HepG2 (cell line): ENCODE measurements around the gene COLGALT1. TPM values are rescaled to one million over a fixed set of nuclear protein-coding genes. Genes with fewer than 3 reads are reported as not detected.

ENCODE experiments used
- CEBPB ChIP-seq: IDR thresholded peaks from 2 replicates; pipeline ENCODE4 v1.6.1; 2011; ENCODE audit warnings: low read depth, low read length, improper control_type of control experiment, borderline replicate concordance
- CREB1 ChIP-seq, 2 experiments: fragments of 450-650 bp in 1 of 2; IDR thresholded peaks; 2 replicates each; pipeline ENCODE4 v1.6.1; 2016 to 2017; ENCODE audit warnings: control low read depth in 1 of 2, mild to moderate bottlenecking in 1 of 2, missing compliant biosample characterization in 1 of 2, missing genetic modification characterization in 1 of 2
- ERF ChIP-seq: IDR thresholded peaks from 2 replicates; pipeline ENCODE4 v1.6.1; 2018; ENCODE audit warnings: missing biosample characterization, missing genetic modification reagents
- FOXM1 ChIP-seq: sonication (generic); formaldehyde crosslinking; IDR thresholded peaks from 2 replicates; pipeline ENCODE4 v1.5.0; 2020; ENCODE audit warnings: missing genetic modification reagents
- HMG20A ChIP-seq: IDR thresholded peaks from 2 replicates; pipeline ENCODE4 v1.6.1; 2016; ENCODE audit warnings: borderline replicate concordance
- KLF13 ChIP-seq: sonication (generic); formaldehyde crosslinking; IDR thresholded peaks from 2 replicates; pipeline ENCODE4 v1.4.0; 2020; ENCODE audit warnings: mild to moderate bottlenecking, missing genetic modification reagents
- PHF5A ChIP-seq: IDR thresholded peaks from one replicate; pipeline ENCODE4 v1.6.1; 2018; ENCODE audit warnings: low read depth, missing genetic modification reagents; ENCODE audit not compliant: unreplicated experiment
- SALL1 ChIP-seq: sonication (generic); formaldehyde crosslinking; IDR thresholded peaks from 2 replicates; pipeline ENCODE4 v1.8.0; 2022; ENCODE audit warnings: mild to moderate bottlenecking, missing genetic modification reagents
- TARDBP ChIP-seq: sonication (generic); formaldehyde crosslinking; IDR thresholded peaks from 2 replicates; pipeline ENCODE4 v1.8.0; 2022; ENCODE audit warnings: mild to moderate bottlenecking, missing genetic modification reagents
- TOPORS ChIP-seq: sonication (generic); formaldehyde crosslinking; IDR thresholded peaks from 2 replicates; pipeline ENCODE4 v1.8.0; 2023; ENCODE audit warnings: mild to moderate bottlenecking, missing genetic modification reagents
- ZFP37 ChIP-seq: sonication (generic); formaldehyde crosslinking; IDR thresholded peaks from 2 replicates; pipeline ENCODE4 v1.4.0; 2020; ENCODE audit warnings: missing genetic modification reagents, borderline replicate concordance
- ZNF550 ChIP-seq: sonication (generic); formaldehyde crosslinking; IDR thresholded peaks from 2 replicates; pipeline ENCODE4 v1.4.0; 2020; ENCODE audit warnings: mild to moderate bottlenecking, missing genetic modification reagents, borderline replicate concordance
- polyA plus RNA-seq, 8 experiments: library from polyadenylated mRNA; depleted of rRNA in 3 of 8; stranded (reverse) in 7 of 8; unstranded in 1 of 8; fragments of >200 nt; fragmentation: Illumina TruSeq in 4 of 8; extraction: Trizol in 4 of 8; gene quantifications; 2 replicates each; pipeline versions ENCODE4 v1.2.1 to v1.2.3, GENCODE V29; 2011 to 2016; ENCODE audit warnings: low read depth in 4 of 8, missing spikeins in 1 of 8, mixed read lengths in 1 of 8; ENCODE audit not compliant: insufficient read depth in 1 of 8
- total RNA-seq, 5 experiments: library from RNA; depleted of rRNA; stranded (reverse); fragments of >200 nt; fragmentation: Illumina TruSeq; extraction: Trizol; gene quantifications; 2 replicates each; pipeline ENCODE4 v1.2.3, GENCODE V29; 2016; ENCODE audit warnings: low read depth in 1 of 5
- TF ChIP-seq, protein P1 (sequence below): sonication (generic); formaldehyde crosslinking; IDR thresholded peaks from 2 replicates; pipeline ENCODE4 v1.4.0; 2020; ENCODE audit warnings: mild to moderate bottlenecking, missing genetic modification reagents
- TF ChIP-seq, protein P2 (sequence below): sonication (generic); formaldehyde crosslinking; IDR thresholded peaks from 2 replicates; pipeline ENCODE4 v1.9.0; 2021; ENCODE audit warnings: missing genetic modification reagents, mild to moderate bottlenecking, borderline replicate concordance
- TF ChIP-seq, protein P3 (sequence below): sonication (generic); formaldehyde crosslinking; IDR thresholded peaks from 2 replicates; pipeline ENCODE4 v1.4.0; 2020; ENCODE audit warnings: missing genetic modification reagents
- TF ChIP-seq, protein P4 (sequence below): sonication (generic); formaldehyde crosslinking; conservative IDR thresholded peaks from 2 replicates; pipeline ENCODE4 v1.4.0; 2020; ENCODE audit warnings: mild to moderate bottlenecking, missing genetic modification reagents, moderate library complexity
- TF ChIP-seq, protein P5 (sequence below): sonication (generic); formaldehyde crosslinking; IDR thresholded peaks from 2 replicates; pipeline ENCODE4 v1.8.1; 2023; ENCODE audit warnings: mild to moderate bottlenecking, inconsistent platforms, moderate library complexity, missing genetic modification reagents, borderline replicate concordance

Gene COLGALT1
- total and polyA plus RNA-seq, 2 of the 13 experiments (the other 11 are each of a cell fraction or from before 2014, with no cell fraction given) = 58.0 to 211 TPM

DNA sequence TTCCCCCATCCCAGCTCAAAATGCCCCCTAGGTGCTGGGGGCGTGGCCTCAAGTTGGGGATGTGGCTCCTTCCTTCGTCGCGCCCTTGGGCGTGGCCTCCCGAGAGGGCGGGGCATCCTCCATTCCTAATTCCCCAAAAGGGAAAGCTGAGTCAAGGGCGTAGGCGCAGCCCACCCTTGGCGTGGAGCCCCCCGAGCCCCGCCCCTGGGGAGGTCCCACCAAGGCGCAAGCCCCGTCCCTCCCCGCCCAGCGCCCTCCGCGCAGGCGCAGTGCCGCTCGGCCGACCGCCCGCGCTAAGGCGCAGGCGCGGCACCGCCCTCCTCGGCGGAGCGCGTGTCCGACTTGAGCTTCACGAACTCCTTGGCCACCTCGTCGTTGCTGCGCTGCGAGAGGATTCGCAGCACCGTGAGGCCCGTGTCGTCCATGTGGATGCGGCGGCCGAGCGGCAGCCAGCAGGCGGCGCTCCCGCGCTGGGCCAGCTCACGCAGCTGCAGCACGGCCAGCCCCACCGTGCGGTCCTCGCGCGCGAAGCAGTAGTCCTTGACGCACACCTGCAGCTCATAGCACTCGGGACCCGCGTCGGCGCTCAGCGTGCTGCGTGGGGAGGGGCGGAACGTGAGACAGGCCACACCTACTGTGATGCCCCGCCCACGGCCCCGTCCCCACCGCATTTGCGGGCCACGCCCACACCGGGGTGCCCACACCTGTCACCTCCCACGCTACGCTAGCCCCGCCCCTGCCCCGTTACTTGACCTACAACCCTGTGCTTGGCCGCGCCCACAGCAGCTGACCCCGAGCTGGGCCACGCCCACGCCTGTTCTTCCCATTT is 50.5 kb downstream of the COLGALT1 start (continued):
- TF ChIP-seq, protein P1, sequence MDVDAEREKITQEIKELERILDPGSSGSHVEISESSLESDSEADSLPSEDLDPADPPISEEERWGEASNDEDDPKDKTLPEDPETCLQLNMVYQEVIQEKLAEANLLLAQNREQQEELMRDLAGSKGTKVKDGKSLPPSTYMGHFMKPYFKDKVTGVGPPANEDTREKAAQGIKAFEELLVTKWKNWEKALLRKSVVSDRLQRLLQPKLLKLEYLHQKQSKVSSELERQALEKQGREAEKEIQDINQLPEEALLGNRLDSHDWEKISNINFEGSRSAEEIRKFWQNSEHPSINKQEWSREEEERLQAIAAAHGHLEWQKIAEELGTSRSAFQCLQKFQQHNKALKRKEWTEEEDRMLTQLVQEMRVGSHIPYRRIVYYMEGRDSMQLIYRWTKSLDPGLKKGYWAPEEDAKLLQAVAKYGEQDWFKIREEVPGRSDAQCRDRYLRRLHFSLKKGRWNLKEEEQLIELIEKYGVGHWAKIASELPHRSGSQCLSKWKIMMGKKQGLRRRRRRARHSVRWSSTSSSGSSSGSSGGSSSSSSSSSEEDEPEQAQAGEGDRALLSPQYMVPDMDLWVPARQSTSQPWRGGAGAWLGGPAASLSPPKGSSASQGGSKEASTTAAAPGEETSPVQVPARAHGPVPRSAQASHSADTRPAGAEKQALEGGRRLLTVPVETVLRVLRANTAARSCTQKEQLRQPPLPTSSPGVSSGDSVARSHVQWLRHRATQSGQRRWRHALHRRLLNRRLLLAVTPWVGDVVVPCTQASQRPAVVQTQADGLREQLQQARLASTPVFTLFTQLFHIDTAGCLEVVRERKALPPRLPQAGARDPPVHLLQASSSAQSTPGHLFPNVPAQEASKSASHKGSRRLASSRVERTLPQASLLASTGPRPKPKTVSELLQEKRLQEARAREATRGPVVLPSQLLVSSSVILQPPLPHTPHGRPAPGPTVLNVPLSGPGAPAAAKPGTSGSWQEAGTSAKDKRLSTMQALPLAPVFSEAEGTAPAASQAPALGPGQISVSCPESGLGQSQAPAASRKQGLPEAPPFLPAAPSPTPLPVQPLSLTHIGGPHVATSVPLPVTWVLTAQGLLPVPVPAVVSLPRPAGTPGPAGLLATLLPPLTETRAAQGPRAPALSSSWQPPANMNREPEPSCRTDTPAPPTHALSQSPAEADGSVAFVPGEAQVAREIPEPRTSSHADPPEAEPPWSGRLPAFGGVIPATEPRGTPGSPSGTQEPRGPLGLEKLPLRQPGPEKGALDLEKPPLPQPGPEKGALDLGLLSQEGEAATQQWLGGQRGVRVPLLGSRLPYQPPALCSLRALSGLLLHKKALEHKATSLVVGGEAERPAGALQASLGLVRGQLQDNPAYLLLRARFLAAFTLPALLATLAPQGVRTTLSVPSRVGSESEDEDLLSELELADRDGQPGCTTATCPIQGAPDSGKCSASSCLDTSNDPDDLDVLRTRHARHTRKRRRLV (CRISPR knock-in tag) = no peak
- TF ChIP-seq ERF (CRISPR knock-in tag) (peak; percentile 99), FOXM1 (CRISPR knock-in tag) (0 out of 2 replicates have a peak, but pooled peaks have one; percentile 27), CREB1 (IDR thresholded peaks at IDR 0.05) (0 out of 2 replicates have a peak, but pooled peaks have one; percentile 22), CREB1 (CRISPR knock-in tag; IDR thresholded peaks at IDR 0.05) (no peak), HMG20A (CRISPR knock-in tag) (no peak), SALL1 (peak; percentile 99), KLF13 (CRISPR knock-in tag) (0 out of 2 replicates have a peak, but pooled peaks have one; percentile 42), ZNF550 (CRISPR knock-in tag) (0 out of 2 replicates have a peak, but pooled peaks have one; percentile 31), TARDBP (CRISPR knock-in tag) (peak; percentile 93), CEBPB (no peak), ZFP37 (CRISPR knock-in tag) (peak; percentile 91), TOPORS (CRISPR knock-in tag) (peak; percentile 97), PHF5A (CRISPR knock-in tag) (peak; percentile 94)
- TF ChIP-seq, protein P2, sequence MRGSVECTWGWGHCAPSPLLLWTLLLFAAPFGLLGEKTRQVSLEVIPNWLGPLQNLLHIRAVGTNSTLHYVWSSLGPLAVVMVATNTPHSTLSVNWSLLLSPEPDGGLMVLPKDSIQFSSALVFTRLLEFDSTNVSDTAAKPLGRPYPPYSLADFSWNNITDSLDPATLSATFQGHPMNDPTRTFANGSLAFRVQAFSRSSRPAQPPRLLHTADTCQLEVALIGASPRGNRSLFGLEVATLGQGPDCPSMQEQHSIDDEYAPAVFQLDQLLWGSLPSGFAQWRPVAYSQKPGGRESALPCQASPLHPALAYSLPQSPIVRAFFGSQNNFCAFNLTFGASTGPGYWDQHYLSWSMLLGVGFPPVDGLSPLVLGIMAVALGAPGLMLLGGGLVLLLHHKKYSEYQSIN (CRISPR knock-in tag) = peak; percentile 90; the same call in 1 of the 2 replicates
- TF ChIP-seq, protein P3, sequence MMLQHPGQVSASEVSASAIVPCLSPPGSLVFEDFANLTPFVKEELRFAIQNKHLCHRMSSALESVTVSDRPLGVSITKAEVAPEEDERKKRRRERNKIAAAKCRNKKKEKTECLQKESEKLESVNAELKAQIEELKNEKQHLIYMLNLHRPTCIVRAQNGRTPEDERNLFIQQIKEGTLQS = peak; percentile 68; the same call in 1 of the 2 replicates
- TF ChIP-seq, protein P4, sequence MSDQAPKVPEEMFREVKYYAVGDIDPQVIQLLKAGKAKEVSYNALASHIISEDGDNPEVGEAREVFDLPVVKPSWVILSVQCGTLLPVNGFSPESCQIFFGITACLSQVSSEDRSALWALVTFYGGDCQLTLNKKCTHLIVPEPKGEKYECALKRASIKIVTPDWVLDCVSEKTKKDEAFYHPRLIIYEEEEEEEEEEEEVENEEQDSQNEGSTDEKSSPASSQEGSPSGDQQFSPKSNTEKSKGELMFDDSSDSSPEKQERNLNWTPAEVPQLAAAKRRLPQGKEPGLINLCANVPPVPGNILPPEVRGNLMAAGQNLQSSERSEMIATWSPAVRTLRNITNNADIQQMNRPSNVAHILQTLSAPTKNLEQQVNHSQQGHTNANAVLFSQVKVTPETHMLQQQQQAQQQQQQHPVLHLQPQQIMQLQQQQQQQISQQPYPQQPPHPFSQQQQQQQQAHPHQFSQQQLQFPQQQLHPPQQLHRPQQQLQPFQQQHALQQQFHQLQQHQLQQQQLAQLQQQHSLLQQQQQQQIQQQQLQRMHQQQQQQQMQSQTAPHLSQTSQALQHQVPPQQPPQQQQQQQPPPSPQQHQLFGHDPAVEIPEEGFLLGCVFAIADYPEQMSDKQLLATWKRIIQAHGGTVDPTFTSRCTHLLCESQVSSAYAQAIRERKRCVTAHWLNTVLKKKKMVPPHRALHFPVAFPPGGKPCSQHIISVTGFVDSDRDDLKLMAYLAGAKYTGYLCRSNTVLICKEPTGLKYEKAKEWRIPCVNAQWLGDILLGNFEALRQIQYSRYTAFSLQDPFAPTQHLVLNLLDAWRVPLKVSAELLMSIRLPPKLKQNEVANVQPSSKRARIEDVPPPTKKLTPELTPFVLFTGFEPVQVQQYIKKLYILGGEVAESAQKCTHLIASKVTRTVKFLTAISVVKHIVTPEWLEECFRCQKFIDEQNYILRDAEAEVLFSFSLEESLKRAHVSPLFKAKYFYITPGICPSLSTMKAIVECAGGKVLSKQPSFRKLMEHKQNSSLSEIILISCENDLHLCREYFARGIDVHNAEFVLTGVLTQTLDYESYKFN (CRISPR knock-in tag) = peak; percentile 68
- TF ChIP-seq, protein P5, sequence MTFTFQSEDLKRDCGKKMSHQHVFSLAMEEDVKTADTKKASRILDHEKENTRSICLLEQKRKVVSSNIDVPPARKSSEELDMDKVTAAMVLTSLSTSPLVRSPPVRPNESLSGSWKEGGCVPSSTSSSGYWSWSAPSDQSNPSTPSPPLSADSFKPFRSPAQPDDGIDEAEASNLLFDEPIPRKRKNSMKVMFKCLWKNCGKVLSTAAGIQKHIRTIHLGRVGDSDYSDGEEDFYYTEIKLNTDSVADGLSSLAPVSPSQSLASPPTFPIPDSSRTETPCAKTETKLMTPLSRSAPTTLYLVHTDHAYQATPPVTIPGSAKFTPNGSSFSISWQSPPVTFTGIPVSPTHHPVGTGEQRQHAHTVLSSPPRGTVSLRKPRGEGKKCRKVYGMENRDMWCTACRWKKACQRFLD = peak; percentile 98
